ENCODE results near the gene WNT3A. TPM values are rescaled to one million over a fixed set of nuclear protein-coding genes. Genes with fewer than 3 reads are reported as not detected.

The WNT3A gene
- polyA plus RNA-seq, 1 donor: not detected

DNA sequence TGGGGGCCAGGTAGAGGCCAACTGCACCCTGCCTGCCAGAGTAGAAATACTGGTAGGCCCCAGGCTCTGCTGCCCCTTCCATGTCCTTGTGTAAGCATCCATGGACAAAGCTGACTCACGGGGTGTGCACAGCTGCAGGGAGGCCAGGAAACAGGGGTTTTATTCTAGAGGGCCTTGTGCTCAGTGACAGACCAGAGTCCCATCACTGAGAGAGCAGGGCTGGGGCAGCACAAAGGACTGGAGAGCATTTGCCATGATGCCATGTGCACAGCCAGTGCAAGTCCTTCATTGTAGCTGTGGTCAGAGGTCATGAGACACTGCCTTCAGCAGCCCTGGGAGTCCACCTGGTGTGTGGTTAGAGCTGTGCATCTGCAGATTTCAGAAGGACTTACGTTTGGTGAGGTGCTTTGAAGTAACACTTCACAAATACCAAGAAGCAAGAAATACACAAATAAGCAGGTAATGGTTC lies 83.8 kb downstream of the WNT3A start:
- WGBS (ENCODE audit: insufficient coverage, low lambda C conversion rate): no CpG with 5 or more reads among the region's 2 CpGs
- no peak overlapping the region for H3K4me3 ChIP-seq (ENCODE audit: low read length)
- peaks cover 14% of the 10 kb centered on the region for H3K9me3 ChIP-seq (ENCODE audit: control insufficient read depth, low read depth, low read length)
- no peaks in the 10 kb centered on the region for H3K27me3 ChIP-seq (ENCODE audit: control insufficient read depth, insufficient read depth, low read length)
- DNase-seq: no peak
- no peak overlapping the region for H3K27ac ChIP-seq (ENCODE audit: low read length)
- peaks cover 54% of the 10 kb centered on the region for H3K36me3 ChIP-seq (ENCODE audit: control insufficient read depth, insufficient read depth, low read length)
- peaks cover 49% of the 10 kb centered on the region for H3K4me1 ChIP-seq (ENCODE audit: control insufficient read depth, insufficient read depth, low read length)

DNA sequence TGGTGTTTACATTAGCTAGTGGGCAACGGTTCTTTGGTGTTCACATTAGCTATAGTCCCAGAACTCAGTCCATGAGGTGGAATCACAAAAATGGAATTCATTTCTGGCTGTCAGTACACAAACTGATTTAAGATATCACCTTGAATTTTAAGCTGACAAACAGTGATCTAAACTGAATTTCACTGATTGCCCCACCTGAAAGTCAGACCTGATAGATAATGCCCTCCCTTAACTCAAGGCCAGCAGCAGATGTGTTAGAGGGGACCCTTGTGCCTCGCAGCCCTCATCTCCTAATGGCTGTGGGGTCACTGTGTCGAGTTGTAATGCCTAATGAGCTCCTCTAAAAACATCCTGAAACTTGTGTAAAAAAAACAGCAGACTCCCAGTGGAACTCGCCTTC lies 84.3 kb downstream of the WNT3A start:
- Histone ChIP-seq H3K27ac (ENCODE audit: low read length) (no peak overlapping the region), H3K9me3 (ENCODE audit: control insufficient read depth, low read depth, low read length) (peaks cover 14% of the 10 kb centered on the region), H3K4me1 (ENCODE audit: control insufficient read depth, insufficient read depth, low read length) (peaks cover 44% of the 10 kb centered on the region), H3K27me3 (ENCODE audit: control insufficient read depth, insufficient read depth, low read length) (no peaks in the 10 kb centered on the region), H3K36me3 (ENCODE audit: control insufficient read depth, insufficient read depth, low read length) (peaks cover 58% of the 10 kb centered on the region), H3K4me3 (ENCODE audit: low read length) (no peak overlapping the region)
- no peak for DNase-seq
- no CpG with 5 or more reads among the region's 4 CpGs for whole genome bisulfite sequencing (ENCODE audit: insufficient coverage, low lambda C conversion rate)

DNA sequence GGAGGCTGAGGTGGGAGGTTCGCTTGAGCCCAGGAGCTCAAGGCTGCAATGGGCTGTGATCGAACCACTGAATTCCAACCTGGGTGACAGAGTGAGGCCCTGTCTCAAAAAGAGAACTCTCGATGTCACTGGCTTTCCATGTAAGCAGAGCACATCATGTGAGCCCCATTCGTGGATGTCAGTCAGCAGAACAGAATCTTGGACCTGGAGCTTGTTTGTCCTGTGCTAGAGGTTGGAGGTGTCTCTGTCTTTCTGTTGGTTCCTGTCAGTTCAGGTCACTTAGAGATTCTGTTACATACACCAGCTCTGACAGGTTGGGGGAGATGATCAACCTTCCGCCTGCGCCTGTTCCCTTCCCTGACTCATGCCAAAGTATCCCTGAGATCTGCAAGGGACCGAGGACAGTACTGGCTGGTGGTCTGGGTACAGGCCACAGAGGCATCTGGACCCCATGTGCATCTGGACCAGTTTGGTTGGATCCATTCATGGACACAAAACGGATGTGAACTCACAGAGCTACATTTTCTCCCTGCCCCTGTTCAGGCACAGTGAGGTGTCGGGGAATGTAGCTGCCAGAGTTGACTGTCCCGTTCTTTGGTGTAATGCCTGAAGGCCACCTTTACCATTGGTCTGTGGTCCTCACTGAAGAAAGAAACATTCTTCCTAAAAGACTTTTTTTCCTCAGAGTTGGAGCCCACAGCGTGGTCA lies 85.7 kb downstream of the WNT3A start:
- no peak for DNase-seq

GRCh38 chr1:228093050-228093906 lies 86.5 kb downstream of the WNT3A start:
- peaks cover 70% of the 10 kb centered on the region for H3K36me3 ChIP-seq (ENCODE audit: control insufficient read depth, insufficient read depth, low read length)
- H3K27ac ChIP-seq (ENCODE audit: low read length): no peak overlapping the region
- DNase-seq: no peak
- no CpG with 5 or more reads among the region's 20 CpGs for WGBS (ENCODE audit: insufficient coverage, low lambda C conversion rate)
- H3K4me1 ChIP-seq (ENCODE audit: control insufficient read depth, insufficient read depth, low read length): peaks cover 27% of the 10 kb centered on the region
- H3K9me3 ChIP-seq (ENCODE audit: control insufficient read depth, low read depth, low read length): peaks cover 14% of the 10 kb centered on the region
- no peaks in the 10 kb centered on the region for H3K27me3 ChIP-seq (ENCODE audit: control insufficient read depth, insufficient read depth, low read length)
- H3K4me3 ChIP-seq (ENCODE audit: low read length): no peak overlapping the region

More for the DNA sequence above, 85.7 kb downstream of the WNT3A start:
- no CpG with 5 or more reads among the region's 11 CpGs for WGBS (ENCODE audit: insufficient coverage, low lambda C conversion rate)
- Histone ChIP-seq H3K27ac (ENCODE audit: low read length) (no peak overlapping the region), H3K27me3 (ENCODE audit: control insufficient read depth, insufficient read depth, low read length) (no peaks in the 10 kb centered on the region), H3K4me1 (ENCODE audit: control insufficient read depth, insufficient read depth, low read length) (peaks cover 35% of the 10 kb centered on the region), H3K36me3 (ENCODE audit: control insufficient read depth, insufficient read depth, low read length) (peaks cover 69% of the 10 kb centered on the region), H3K4me3 (ENCODE audit: low read length) (no peak overlapping the region), H3K9me3 (ENCODE audit: control insufficient read depth, low read depth, low read length) (peaks cover 14% of the 10 kb centered on the region)

GRCh38 chr1:228094432-228095016 lies 87.7 kb downstream of the WNT3A start:
- Histone ChIP-seq H3K4me1 (ENCODE audit: control insufficient read depth, insufficient read depth, low read length) (peaks cover 16% of the 10 kb centered on the region), H3K27me3 (ENCODE audit: control insufficient read depth, insufficient read depth, low read length) (no peaks in the 10 kb centered on the region), H3K36me3 (ENCODE audit: control insufficient read depth, insufficient read depth, low read length) (peaks cover 72% of the 10 kb centered on the region), H3K27ac (ENCODE audit: low read length) (no peak overlapping the region), H3K4me3 (ENCODE audit: low read length) (no peak overlapping the region), H3K9me3 (ENCODE audit: control insufficient read depth, low read depth, low read length) (peaks cover 14% of the 10 kb centered on the region)
- WGBS (ENCODE audit: insufficient coverage, low lambda C conversion rate): 100% methylated on average over 5 of the region's 13 CpGs
- no peak for DNase-seq

DNA sequence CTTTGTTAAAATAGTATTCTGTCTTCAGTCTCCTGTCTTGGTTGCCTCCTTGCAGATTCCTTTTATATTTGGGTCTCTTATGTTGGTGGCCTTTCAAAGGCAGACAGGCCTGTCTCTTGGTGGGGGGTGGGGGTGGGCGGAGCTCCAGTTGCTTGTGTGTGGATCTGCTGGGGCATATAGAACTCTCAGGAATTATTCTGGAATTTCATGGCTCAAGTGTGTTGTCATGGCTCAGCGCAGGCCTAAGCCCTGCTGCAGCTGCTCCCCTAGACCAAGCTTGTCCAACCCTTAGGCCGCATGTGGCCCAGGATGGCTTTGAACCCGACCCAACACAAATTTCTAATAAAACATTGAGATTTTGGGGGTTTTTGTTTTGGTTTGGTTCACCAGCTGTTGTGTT lies 88.4 kb downstream of the WNT3A start:
- H3K27ac ChIP-seq (ENCODE audit: low read length): no peak overlapping the region
- no peak for DNase-seq
- peaks cover 14% of the 10 kb centered on the region for H3K9me3 ChIP-seq (ENCODE audit: control insufficient read depth, low read depth, low read length)
- no peaks in the 10 kb centered on the region for H3K27me3 ChIP-seq (ENCODE audit: control insufficient read depth, insufficient read depth, low read length)
- peaks cover 10% of the 10 kb centered on the region for H3K4me1 ChIP-seq (ENCODE audit: control insufficient read depth, insufficient read depth, low read length)
- H3K4me3 ChIP-seq (ENCODE audit: low read length): no peak overlapping the region
- H3K36me3 ChIP-seq (ENCODE audit: control insufficient read depth, insufficient read depth, low read length): peaks cover 74% of the 10 kb centered on the region
- WGBS (ENCODE audit: insufficient coverage, low lambda C conversion rate): no CpG with 5 or more reads among the region's 4 CpGs

GRCh38 chr1:228095938-228096337 lies 89.1 kb downstream of the WNT3A start:
- Histone ChIP-seq H3K27me3 (ENCODE audit: control insufficient read depth, insufficient read depth, low read length) (no peaks in the 10 kb centered on the region), H3K27ac (ENCODE audit: low read length) (no peak overlapping the region), H3K9me3 (ENCODE audit: control insufficient read depth, low read depth, low read length) (peaks cover 14% of the 10 kb centered on the region), H3K36me3 (ENCODE audit: control insufficient read depth, insufficient read depth, low read length) (peaks cover 80% of the 10 kb centered on the region), H3K4me1 (ENCODE audit: control insufficient read depth, insufficient read depth, low read length) (peaks cover 4% of the 10 kb centered on the region), H3K4me3 (ENCODE audit: low read length) (no peak overlapping the region)
- no peak for DNase-seq
- no CpG with 5 or more reads among the region's 8 CpGs for WGBS (ENCODE audit: insufficient coverage, low lambda C conversion rate)

GRCh38 chr1:228096416-228097332 lies 89.9 kb downstream of the WNT3A start:
- DNase-seq: no peak
- Histone ChIP-seq H3K27ac (ENCODE audit: low read length) (no peak overlapping the region), H3K36me3 (ENCODE audit: control insufficient read depth, insufficient read depth, low read length) (peaks cover 79% of the 10 kb centered on the region), H3K4me3 (ENCODE audit: low read length) (no peak overlapping the region), H3K4me1 (ENCODE audit: control insufficient read depth, insufficient read depth, low read length) (peaks cover 2% of the 10 kb centered on the region), H3K27me3 (ENCODE audit: control insufficient read depth, insufficient read depth, low read length) (no peaks in the 10 kb centered on the region), H3K9me3 (ENCODE audit: control insufficient read depth, low read depth, low read length) (peaks cover 14% of the 10 kb centered on the region)
- no CpG with 5 or more reads among the region's 13 CpGs for WGBS (ENCODE audit: insufficient coverage, low lambda C conversion rate)

DNA sequence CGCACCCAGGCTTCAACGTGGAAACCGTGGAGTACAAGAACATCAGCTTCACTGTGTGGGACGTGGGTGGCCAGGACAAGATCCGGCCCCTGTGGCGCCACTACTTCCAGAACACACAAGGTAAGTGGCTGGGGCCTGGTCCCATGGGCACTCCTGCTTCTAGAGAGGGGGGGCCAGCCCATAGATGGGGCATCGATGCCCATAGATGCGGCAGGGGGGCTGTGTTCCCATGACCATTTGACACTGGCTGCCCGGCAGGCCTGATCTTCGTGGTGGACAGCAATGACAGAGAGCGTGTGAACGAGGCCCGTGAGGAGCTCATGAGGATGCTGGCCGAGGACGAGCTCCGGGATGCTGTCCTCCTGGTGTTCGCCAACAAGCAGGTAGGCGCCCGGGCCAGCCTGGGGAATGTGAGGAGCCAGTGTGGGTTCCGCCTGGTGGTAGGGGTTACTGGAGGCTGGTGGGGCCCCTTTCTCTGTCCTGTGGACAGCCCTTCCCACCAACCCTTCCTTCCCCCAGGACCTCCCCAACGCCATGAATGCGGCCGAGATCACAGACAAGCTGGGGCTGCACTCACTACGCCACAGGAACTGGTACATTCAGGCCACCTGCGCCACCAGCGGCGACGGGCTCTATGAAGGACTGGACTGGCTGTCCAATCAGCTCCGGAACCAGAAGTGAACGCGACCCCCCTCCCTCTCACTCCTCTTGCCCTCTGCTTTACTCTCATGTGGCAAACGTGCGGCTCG lies 90.7 kb downstream of the WNT3A start:
- no peak for DNase-seq
- peaks cover 73% of the 10 kb centered on the region for H3K36me3 ChIP-seq (ENCODE audit: control insufficient read depth, insufficient read depth, low read length)
- H3K4me1 ChIP-seq (ENCODE audit: control insufficient read depth, insufficient read depth, low read length): peaks cover 5% of the 10 kb centered on the region
- no peaks in the 10 kb centered on the region for H3K27me3 ChIP-seq (ENCODE audit: control insufficient read depth, insufficient read depth, low read length)
- H3K9me3 ChIP-seq (ENCODE audit: control insufficient read depth, low read depth, low read length): peaks cover 14% of the 10 kb centered on the region
- H3K27ac ChIP-seq (ENCODE audit: low read length): no peak overlapping the region
- H3K4me3 ChIP-seq (ENCODE audit: low read length): no peak overlapping the region
- no CpG with 5 or more reads among the region's 34 CpGs for WGBS (ENCODE audit: insufficient coverage, low lambda C conversion rate)

All from large intestine (tissue), 3 donors.